Prostate gland (tissue), 2 donors: ENCODE data around the gene TBX2.

ENCODE experiments used
- POLR2A ChIP-seq: fragments of 450-650 bp; IDR thresholded peaks from one replicate; pipeline ENCODE4 v1.6.1; 2016; ENCODE audit warnings: antibody characterized with exemption, mild to moderate bottlenecking
- POLR2AphosphoS5 ChIP-seq: sonication (generic); formaldehyde crosslinking; IDR thresholded peaks from one replicate; pipeline ENCODE4 v1.6.1; 2017; ENCODE audit warnings: antibody characterized with exemption
- TF ChIP-seq, protein P1 (sequence below), 4 experiments: fragments of 200-600 bp in 2 of 4; fragments of 450-650 bp in 2 of 4; sonication (generic) in 2 of 4; IDR thresholded peaks; 1 replicate in 3 of 4; 2 replicates in 1 of 4; pipeline ENCODE4 v1.5.1; 2016 to 2019; ENCODE audit warnings: antibody characterized with exemption in 4 of 4, mild to moderate bottlenecking in 2 of 4, moderate library complexity in 2 of 4

GRCh38 chr17:61457226-61457983, 57.8 kb downstream of the TBX2 start:
- TF ChIP-seq, protein P1, sequence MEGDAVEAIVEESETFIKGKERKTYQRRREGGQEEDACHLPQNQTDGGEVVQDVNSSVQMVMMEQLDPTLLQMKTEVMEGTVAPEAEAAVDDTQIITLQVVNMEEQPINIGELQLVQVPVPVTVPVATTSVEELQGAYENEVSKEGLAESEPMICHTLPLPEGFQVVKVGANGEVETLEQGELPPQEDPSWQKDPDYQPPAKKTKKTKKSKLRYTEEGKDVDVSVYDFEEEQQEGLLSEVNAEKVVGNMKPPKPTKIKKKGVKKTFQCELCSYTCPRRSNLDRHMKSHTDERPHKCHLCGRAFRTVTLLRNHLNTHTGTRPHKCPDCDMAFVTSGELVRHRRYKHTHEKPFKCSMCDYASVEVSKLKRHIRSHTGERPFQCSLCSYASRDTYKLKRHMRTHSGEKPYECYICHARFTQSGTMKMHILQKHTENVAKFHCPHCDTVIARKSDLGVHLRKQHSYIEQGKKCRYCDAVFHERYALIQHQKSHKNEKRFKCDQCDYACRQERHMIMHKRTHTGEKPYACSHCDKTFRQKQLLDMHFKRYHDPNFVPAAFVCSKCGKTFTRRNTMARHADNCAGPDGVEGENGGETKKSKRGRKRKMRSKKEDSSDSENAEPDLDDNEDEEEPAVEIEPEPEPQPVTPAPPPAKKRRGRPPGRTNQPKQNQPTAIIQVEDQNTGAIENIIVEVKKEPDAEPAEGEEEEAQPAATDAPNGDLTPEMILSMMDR (IDR thresholded peaks at IDR 0.05): no peak
- no peak for TF ChIP-seq POLR2A
- TF ChIP-seq POLR2AphosphoS5: no peak
